NCI-H748 (cell line): ENCODE data around the gene APOOL.
A peak's percentile ranks its signal among the peaks of the same experiment; 100 is the strongest.
"Not testable (repeated sequence)": the region's sequence is repeated elsewhere in the genome, so short reads cannot be mapped to it uniquely, and the experiment has no call there.

Experiments used
- DNase-seq: peaks from one replicate; lab custom pipeline; 2025; ENCODE audit not compliant: unreplicated experiment; lab: John Stamatoyannopoulos, UW

APOOL gene

DNA sequence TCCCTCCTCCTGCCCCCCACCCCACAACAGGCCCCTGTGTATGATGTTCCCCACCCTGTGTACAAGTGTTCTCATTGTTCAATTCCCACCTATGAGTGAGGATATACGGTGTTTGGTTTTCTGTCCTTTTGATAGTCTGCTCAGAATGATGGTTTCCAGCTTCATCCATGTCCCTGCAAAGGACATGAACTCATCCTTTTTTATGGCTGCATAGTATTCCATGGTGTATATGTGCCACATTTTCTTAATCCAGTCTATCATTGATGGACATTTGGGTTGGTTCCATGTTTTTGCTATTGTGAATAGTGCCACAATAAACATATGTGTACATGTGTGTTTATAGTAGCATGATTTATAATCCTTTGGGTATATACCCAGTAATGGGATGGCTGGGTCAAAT lies 73.6 kb downstream of the APOOL start:
- DNase-seq, result not testable (repeated sequence)

DNA sequence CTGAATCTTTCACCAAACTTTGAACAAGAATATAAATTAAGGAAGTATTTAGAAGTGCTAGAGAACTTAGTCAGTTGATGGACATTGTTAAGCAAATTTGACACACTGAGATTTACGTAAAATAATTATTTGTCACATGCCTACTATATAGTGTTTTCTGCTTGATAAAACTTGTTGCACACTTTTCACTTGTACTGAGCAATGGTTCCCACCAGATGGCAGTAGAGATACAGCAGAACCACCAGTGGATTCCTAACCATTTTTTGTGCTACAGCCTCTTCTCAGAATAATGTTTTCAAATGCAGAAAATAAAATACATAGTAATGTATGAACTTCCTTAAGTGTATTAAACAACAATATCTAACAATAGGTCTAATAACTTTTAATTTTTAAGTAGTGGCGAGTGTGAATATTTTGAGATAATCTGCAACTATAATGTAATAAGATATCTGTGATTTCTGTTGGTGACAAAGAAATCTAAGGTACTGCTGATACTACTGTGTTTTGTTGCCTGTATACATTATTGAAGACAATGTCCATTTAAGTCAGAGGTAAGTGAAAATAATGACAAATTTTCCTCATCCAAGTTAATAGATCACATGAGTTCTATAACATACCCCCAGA lies 81.2 kb downstream of the APOOL start:
- DNase-seq, result peak; percentile 23

DNA sequence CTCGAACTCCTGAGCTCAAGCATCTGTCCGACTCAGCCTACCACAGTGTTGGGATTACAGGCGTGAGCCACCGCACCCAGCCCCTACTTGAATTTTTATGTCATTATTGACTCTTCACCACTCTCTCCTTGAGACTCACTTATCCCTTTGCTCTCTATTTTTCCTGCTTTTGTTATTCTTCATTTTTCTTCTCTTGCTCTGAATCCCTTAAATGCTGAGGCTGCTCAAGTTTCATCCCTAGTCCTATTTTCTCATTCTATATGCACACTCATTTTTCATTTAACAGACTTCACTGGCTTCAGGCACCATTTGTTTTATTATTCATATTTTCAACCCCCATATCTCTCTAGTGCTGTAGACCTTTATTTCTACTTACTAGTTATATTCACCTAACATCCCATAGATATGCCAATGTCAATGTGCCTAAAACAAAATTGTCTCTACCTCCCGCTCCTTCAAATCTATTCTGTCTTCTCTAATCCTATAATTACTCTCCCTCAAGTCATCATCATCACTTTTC lies 85.7 kb downstream of the APOOL start:
- DNase-seq, result no peak

DNA sequence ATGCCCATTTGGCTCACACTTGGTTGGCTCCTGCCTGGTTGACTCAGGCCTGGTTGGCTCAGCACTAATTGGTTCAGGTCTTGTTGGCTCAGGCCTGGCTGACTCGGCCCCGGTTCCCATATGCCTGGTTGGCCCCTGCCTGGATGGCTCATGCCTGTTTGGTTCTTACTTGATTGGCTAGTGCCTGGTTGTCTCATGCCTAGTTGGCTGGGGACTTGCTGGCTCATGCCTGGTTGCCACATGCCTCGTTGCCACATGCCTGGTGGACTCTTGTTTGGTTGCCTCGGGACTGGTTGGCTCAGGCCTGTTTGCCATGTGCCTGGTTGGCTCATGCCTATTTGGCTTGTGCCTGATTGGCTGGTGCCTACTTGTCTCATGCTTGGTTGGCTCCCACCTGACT lies 103.7 kb downstream of the APOOL start:
- no peak for DNase-seq

DNA sequence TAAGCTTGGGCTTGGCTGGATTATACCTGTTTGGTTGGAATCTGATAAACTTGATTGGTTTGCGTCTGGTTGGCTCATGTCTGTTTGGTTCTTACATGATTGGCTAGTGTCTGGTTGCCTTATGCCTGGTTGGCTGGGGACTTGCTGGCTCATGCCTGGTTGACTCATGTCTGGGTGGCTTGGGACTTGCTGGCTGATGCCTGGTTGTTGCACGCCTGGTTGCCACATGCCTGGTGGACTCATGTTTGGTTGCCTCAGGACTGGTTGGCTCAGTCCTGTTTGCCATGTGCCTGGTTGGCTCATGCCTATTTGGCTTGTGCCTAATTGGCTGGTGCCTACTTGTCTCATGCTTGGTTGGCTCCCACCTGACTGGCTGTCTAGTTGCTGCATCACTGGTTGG lies 104.5 kb downstream of the APOOL start:
- no peak for DNase-seq

DNA sequence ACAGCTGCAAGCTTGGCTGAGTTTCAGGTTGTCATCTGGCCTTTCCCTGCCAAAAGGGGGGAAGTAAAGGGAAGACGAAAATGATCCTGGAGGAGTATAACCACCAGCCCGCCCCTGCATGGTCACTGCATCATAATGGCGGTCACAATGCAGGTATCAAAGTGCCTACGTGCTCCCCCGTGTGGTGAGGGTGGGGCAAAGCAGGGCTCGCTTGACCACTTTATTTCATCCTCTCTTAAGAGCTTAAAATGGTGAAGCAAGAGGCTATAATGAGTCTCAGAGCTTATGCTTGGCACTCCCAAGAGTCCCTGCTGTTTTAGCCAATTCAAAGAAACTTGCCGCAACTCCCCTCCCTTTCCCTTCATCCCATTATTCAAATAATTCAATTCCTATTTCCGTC lies 105.6 kb downstream of the APOOL start:
- no peak for DNase-seq

DNA sequence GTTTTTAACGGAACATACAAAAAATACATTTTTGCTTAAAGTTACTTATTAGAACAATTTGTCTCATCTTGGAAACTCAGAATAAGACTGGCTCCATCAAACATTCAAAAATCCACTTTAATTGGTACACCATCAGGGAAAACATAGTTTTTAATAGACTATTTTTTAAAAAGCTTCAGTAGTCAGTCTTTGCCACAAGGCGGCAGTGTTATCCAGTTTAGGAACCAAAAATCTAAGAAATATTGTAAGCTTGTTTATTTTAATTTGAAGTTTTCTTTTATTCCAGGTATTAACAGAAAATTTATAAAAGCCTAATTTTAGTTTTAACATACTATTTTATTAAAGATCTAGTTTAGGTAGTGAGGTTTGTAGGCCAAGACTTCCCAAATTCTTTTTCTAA lies 107.7 kb downstream of the APOOL start:
- DNase-seq, result peak; percentile 22

DNA sequence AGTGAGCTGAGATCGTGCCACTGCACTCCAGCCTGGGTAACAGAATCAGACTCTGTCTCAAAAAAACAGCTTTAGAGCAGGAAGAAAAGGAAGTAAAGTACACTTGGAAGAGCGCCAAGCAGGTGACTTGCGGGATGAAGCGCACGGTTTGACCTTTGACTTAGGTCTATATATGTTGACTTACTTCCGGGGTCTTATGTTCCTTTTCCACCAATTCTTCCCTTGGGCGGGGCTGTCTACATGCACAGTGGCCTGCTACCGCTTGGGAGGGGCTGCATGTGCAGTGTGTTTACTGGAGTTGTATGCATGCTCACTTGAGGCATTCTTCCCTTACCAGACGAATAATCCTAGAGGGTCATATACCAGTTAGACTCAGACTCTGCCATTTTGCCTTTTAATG lies 108.6 kb downstream of the APOOL start:
- DNase-seq, result peak; percentile 17

DNA sequence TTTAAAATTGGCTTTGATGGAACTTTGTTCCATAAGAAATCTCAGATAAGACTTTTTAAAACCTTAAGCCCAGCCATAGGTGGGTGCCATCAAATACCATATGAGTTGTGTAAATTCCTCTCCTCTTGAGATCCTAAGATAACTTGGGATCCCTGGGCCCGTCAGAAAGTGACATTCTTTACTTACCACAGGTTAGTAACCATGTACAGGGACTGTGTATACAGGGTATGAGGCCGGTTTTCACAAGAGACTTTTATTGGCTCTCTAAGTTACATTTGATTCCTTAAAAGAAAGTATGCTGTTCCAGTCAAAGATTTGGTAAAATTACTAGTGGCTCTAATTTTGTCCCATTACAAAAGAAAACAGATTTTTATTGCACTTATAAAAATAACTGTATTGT lies 110.1 kb downstream of the APOOL start:
- no peak for DNase-seq

DNA sequence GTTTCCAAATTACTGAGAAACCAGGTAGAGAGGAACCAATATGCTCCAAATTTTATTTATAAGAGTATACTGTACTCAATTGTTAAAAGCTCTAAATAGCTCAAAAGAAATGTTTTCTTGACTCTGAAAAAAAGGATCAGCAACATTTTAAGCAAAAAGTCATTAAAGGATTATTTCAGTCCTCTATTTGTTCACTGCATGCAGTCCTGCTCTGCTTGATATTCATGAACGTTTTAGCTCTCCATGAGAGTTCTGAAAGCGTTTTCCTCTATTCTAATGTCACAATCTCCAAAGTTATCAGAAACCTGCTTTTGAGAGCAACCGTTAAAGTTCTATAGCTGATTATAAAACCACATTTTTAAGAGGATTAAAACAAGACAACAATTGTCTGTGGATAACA lies 110.5 kb downstream of the APOOL start:
- no peak for DNase-seq

DNA sequence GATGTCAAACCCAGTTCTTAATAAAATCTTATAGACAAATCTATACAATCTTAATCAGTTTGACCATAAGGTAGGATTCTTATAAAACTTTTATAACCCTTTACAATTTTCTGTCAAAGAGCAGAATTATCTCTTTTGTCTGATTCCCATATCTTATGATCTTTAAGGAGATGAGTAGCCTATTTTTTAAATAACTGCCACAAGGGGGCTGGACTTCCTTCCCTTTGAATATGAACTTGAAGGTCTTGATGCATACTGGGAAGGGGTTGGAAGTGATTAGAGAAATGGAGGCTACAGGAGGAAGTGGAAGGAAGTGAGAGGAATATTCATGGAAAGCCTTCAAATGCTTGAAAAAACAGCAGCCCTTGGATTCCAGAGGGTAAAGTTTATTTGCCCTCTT lies 111.1 kb downstream of the APOOL start:
- peak; percentile 14 for DNase-seq

DNA sequence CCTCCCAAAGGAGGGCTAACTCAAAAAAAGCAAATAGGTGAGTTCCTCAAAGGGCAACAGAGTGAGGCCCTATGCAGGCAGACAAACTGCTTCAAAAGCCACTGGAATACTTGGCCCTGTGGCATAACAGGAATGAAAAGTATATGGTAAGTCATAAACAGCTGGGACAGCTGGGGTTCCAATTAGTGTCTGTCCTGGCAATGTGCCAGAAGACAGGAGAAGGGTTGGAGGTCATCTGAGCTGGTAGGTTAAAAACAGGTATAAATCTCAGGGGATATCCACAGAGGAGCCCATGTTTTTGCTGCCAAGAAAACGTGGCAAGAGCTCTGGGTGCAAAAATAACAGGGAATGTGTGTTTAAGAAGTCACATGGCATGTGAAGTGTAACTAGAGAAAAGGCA lies 111.6 kb downstream of the APOOL start:
- peak; percentile 26 for DNase-seq

DNA sequence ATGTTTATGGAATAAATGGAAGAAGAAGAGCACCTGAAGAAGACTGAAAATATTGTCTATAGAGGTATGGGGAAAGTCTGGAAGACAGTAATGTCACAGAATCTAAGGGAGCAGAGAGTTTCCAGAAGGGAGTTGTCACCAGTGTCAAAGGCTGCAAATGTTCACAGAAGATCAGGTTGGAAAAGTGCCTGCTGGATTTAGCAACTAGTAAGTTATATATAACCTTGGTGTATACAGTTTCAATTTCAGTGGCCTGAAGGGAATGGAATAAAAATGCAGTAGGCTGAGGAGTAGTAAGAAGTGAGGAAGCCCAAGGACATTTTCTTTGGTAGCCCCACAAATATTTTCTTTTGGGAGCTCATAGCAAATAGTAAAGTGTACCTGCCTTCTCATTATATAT lies 132.7 kb downstream of the APOOL start:
- DNase-seq, result no peak

DNA sequence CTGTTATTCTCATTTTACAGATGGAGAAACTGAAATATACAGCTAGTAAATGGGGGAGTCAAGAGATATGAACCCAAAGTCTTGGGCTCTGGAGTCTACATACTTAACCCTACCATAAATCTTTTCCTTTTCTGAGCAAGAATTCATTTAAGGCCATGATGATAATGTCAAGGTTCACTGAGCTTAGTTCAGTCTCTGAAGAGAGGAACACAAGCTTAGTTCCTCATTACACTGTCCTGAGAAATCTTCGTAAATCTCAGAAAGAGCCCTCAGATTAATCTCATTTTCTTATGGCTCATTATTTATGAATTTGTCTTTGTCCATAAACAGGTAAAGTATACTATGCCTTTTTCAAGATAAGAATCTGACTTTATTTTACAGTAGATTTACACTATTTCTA lies 135.7 kb downstream of the APOOL start:
- no peak for DNase-seq

DNA sequence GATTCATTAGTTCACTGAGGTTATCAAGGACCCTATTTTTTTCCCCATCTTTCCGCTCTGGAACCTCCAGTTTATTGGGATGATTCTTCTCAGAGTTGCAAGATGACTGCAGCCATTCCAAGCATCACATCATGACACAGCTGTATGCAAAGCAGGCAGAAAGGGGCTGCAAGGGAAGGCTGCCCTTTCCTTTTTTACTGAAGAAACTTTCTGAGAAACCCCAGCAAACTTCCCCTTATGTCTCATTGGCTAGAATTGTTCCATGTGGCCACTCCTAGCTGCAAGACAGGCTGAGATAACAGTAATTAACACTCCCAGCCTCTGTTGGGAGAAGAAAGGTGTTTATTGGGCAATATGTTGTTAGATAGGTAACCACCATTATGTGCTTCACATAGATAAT lies 137.3 kb downstream of the APOOL start:
- DNase-seq, result no peak
